HG03280 (cell line): ENCODE data around the gene HYAL1.
"Not testable (repeated sequence)": the region's sequence is repeated elsewhere in the genome, so short reads cannot be mapped to it uniquely, and the experiment has no call there.

ENCODE experiments used
- ATAC-seq: cut with Tn5 transposase; IDR thresholded peaks from one replicate; pipeline ENCODE4 v1.9.1; 2021; ENCODE audit warnings: mild to moderate bottlenecking, moderate library complexity; ENCODE audit not compliant: unreplicated experiment

HYAL1 gene

DNA sequence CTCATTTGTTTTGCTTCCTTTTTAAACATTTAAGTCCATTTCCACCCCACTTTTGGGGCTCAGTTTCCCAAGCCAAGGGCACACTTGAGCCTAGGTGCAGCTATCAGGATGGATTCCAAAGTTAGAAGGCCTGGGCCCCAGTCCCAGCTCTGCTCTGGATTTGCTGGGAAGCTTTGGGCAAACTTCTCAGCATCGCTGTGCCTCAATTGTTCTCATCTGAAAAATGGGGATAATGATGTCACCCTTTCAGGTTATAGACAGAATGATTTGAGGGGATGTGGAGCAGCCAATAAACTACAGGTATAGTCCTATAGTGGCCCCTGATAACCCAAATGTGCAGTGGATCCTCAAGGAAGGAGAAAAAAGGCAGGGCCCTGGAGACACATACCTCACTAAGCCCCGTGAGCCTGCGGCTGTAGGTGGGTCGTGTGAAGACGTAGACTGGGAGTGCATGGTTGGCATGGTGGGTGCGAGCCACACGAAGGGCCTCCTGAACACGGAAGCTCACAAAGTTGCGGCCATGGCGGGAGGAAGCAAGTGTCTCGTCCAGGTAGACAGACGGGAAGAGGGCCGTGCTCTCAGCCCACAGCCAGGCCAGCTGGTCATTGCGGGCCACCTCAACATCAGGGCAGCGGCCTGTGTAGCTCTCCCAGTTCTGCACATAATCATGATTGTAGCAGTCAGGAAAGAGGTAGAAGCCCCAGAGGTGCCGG lies 16.0 kb upstream of the HYAL1 start:
- no peak for ATAC-seq

DNA sequence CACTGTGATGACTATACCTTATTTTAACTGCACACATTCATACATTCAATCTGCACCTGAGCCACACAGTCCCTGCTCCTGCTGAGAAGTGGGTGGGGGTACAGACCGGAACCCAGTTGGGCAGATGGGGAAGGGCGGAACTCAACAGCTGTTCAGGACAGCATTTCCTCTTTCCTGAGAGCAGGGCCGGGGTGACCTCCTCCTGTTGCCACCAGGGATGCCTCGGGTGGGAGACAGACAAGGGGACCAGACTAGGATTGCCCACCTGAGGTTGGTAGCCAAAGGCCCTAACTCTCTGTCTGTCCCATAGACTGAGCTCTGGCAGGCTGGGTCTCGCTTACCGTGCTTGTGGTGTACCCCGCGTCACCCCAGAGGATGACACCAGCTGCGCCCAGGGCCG lies 15.2 kb upstream of the HYAL1 start:
- ATAC-seq: no peak

DNA sequence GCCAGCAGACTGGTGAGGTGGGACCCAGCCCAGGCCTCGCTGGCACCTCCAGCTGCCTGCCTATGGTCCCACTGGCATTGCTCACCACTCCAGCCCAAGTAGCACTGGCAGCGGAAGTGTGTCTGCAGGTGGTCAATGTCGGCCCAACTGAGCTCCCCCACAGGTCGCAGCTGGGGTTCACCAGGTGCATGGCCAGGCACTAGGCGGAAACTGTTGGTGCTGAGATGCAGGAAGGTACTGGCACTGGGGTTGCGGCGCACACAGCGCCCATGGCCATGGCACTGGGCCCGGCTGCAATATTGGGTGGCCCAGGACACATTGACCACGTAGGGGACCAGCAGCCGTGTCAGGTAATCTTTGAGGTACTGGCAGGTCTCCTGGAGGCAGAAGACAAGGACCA lies 14.8 kb upstream of the HYAL1 start:
- no peak for ATAC-seq

DNA sequence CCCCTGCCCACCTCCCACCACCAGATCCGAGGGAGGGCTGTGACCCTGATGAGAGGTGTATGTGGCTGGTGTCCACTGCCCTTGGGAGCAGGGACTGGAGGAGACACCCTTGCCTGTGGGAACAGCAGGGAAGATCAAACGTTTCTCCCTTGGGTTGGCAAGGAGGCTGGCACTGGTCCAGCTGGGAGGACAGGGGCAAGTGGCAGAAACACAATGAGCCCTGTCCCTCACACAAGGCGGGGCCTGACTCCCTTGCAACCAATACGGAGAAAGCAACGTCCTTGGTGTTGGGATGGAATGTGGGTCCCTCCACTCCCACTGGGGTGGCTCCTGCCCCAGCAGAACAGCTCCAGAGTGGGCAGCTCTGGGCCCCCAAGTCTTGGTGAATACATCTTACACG lies 13.9 kb upstream of the HYAL1 start:
- ATAC-seq: no peak

DNA sequence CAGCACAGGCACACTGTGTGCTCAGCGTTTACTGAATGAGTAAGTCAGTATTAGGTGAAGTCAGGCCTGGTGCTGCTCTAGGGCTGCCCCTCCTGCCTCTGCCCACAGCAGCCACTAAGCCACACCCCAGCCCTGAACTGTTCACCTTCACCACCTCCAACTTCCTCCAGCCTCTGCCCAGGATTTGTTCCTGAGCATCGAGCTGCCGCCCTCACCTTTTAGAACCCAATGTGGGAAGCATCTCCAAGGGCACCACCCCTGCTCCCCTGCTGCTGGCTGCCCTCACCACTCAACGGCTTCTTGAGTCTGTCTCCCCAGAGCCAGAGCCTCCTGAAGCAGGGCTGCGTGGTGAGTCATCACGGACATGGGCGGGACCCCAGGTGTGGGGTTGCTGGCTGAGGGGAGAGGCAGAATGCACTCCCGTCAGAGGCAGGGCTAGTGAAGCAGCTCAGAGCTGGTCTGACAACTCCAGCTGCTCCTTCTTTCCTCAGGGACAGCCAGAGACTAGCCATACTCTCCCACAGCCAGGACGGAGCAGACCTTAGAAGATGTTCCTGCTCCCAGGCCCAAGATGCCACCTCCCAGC lies 13.4 kb upstream of the HYAL1 start:
- no peak for ATAC-seq

DNA sequence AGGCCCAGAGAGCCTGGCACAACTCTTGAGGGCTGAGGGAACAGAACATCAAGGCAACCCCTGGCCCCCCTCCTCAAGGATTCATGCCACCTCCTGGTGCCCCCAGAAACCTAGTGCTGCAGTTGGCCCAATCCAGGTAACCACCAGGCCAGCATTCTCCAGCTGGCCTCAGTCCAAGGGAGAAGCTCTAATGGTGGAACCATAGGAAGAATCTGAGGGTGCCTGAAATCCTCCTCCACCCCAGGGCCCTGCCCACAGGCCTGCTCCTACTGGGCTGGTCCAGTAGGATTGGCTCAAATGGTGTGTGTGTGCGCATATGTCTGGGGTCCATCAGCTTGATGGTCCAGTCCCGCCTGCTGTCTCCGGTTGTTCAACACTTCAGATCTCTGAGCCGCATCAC lies 11.4 kb upstream of the HYAL1 start:
- ATAC-seq: no peak

DNA sequence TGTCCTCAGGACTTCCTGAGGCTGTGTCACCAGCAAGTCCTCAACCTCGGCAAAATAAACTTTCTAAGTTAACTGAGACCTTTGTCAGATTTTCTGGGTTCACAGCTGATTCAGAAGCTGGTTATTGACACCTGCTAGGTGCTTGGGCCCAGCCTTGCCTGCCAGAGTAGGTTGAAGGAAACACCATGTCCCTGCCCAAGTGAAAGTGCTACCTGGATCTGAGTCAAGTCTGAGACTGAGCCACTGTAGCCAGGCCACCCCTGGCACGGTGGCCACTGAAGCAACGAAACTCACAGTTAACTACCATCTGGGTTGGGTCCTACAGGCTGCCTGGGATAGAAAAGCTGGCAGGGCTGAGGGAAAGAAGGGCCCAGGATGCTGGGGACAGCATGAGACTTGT lies 11.0 kb upstream of the HYAL1 start:
- ATAC-seq: no peak

DNA sequence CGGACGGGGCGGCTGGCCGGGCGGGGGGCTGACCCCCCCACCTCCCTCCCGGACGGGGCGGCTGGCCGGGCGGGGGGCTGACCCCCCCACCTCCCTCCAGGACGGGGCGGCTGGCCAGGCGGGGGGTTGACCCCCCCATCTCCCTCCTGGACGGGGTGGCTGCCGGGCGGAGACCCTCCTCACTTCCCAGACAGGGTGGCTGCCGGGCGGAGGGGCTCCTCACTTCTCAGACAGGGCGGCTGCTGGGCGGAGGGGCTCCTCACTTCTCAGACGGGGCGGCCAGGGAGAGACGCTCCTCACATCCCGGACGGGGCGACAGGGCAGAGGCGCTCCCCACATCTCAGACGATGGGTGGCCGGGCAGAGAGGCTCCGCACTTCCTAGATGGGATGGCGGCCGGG lies 8.7 kb upstream of the HYAL1 start:
- ATAC-seq: not testable (repeated sequence)

DNA sequence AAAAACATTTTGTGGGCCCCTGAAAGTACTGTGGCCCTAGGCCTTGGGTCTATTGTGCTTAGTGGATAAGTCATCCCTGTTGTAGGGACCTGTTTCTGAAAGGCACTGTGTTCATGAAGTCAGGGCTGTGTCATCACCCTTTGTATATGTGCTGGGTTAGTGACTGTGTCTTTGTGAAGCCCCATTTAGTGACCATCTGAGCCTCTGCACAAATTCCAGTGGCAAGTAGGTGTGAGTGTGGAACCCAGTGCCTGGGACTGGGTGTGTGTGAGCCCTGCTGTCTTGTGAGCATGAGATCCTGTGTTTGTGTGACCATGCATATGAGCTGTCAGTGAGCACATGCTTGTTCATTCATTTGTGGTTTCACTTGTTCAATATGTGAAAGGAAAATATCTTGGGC lies 1.2 kb upstream of the HYAL1 start:
- ATAC-seq: no peak

DNA sequence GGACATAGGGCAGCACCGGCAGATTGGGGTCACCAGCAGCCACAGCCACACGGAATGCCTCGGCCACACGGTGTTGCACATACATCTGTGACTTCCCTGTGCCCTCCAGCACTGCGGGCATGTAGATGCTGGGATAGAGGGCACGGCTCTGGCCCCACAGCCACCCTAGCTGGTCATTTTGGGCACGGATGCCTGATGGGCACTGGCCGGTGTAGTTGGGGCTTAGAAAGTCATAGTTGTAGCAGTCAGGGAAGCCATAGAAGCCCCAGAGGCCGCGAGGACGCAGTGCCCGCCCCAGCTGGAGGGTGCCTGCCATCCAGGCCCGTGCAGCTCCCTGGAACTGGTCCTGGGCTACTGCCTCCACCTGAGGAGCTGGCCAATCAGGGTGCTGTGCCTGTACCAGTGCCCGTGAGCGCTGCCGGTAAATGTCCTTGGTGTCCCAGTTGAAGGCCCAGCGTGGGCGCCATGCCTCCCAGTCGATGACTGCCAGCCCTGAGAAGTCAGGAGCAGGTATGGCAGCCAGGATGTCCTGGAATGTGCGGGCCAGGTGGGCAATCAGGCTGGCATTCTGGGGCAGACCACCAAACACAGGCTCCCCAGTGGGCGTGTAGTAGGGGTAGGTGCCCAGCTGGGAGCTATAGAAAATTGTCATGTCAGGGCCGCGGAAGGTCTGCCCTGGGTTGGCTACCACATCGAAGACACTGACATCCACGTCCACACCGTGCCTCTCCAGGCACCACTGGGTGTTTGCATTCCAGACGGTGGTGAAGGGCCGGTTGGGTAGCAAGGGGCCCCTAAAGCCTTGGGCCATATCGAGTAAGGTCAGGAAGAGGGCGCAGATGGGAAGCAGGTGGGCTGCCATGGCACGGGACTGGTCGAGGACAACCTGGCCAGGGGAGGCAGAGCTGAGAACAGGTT lies 1.0 kb downstream of the HYAL1 start:
- no peak for ATAC-seq

DNA sequence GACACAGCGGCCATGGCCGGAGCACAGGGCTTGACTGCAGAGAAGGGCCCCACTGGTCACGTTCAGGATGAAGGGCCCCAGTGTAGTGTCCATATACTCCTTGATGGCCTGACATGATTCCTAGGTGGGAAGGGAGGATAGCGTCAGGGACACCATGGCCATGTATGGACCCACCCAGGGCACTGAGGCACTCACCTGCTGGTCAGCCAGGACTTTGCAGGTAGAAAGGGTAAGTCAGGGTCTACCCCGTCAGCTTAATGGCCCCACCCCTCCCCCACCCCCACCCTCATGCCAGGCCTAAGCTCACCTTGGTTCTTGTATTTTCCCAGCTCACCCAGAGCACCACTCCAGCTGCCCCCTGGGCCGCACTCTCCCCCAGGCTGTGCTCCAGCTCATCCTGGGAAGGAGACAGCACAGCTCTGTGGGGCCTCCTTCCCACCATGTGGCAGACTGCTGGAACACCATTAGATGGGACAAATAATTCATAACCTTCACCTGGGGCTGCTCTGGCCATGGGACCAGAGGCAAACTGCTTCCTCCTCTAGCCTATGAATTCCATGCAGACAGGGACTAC lies 2.6 kb downstream of the HYAL1 start:
- ATAC-seq: no peak

DNA sequence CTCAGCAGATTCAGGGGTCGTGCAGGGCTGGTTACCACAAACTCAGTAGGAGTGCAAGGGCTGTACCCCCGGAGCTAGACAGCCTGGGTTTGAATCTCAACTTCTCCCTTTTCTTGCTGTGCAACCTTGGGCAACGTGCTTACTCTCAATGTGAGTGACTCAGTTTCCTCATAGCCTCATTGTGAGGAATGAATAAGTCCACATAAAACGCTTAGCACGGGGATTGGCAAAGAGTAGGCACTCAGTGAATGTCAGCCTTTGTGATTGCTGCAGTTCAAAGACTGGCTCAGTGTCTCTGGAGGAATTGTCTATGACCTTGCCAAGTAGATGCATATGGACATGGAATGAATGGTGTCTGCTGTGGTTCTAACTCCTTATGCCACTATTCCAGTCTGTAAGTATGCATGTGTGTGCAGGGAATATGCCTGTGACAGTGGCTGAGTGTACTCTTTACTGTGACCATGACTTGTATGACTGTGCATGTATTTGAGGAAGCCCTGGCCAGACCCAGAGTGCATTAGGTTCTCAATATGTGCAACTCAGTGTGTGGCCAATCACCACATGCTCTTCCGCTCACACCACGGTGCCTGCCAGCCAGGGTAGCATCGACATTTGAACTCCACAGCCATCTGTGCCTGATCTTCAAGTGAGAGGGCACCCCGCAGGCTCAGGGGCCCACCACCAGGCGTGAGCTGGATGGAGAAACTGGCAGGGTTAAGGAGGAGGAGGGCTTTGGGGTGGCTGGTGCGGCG lies 3.3 kb downstream of the HYAL1 start:
- ATAC-seq: no peak

DNA sequence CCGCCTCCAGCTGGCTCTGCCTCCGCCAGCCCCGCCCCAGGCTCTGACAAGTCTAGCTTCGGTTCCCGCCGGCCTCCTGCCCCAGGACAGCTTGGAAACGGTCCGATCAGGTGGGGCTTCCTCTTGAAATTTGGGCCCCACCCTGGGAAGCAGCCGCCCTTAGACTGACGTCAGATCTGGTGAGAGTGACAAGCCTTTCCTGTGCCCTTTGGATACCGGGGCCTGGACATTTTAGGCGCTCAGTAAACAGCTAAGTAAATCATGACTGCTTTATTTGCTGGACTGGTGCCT lies 3.8 kb downstream of the HYAL1 start:
- no peak for ATAC-seq

DNA sequence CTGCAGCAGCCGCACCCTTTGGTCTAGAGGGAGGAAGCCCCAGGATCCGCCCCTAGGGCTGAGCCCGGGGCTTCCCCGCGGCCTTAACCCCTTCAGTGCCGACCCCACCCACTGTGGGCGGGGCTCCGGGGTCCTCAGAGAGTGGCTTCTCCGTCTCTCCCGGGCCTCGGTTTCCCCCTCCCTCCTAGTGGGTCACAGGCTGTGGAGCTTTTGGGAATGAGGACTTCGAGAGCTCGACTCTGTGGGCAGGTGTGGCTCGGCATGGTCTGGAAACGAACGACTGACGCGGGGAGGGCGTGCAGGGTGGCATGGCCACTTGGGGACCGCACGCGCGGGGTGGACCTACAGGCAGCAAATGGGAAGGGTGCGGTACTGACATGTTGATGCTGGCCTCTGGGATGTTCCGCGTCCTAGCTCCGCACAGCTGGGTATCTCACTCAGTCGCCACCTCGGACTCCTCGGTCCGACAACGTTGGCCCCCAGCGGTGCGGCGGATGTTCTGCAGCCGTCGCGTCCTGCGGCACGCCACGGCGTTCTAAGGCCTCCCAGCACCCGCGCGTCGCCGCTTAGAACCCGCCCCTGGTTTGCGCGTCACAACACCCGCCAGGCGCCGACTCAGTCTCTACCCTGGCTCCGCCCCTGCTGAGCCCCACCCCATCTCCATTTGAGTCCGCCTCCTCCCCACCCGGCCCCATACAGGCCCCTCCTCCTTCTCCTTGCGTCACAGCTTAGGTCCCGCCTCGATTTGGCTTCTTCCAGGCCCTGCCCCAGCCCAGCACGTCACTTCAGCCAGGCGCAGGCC lies 4.3 kb downstream of the HYAL1 start, which contains the start of the genes HYAL3 and NAA80:
Gene HYAL3, minus strand, starts transcription at position 570 of the 802 bp plus-strand sequence. CDS start 3,803 bp downstream, outside the sequence.
Gene NAA80, minus strand, starts transcription at position 570 of the 802 bp plus-strand sequence. CDS start 1,942 bp downstream, outside the sequence.
- peak; percentile 83 for ATAC-seq

DNA sequence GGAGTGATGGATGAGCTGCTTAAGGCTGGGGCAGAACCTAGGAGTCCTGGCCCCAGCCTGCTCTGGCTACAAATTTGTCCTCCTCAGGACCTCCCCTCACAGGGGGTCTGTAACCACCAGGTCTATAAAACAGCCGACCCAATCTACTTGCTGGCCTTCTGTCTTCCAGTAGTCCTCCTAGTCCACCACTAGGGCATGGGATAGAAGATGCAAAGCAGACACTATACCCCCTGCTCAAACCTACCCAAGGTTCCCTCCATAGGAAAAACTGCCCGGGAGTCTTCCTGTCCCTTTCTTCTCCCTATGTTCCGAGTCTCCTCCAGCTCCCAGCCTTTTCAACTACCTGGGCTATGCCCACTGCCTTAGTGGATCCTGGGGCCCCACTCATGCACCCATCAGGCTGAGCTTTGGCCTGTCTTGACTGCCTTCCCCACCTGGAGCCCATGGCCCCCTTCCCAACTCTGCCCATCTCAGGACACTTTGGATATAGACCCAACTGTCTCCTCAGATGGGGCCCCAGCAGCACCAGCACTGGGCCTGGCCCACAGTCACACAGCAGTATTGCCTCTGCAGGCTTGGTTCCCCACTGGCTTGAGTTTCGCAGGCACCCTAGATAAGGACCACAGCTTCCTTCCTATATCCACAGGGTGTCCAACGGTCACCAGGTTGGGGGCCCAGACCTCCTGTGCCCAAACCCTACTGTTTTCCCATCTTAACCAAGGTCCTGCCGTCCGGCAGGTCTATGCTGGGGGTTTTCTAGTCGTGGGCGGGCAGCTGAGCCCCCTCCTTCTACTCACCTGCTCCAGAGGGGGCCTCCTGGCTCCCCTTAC lies 5.3 kb downstream of the HYAL1 start:
- no peak for ATAC-seq

DNA sequence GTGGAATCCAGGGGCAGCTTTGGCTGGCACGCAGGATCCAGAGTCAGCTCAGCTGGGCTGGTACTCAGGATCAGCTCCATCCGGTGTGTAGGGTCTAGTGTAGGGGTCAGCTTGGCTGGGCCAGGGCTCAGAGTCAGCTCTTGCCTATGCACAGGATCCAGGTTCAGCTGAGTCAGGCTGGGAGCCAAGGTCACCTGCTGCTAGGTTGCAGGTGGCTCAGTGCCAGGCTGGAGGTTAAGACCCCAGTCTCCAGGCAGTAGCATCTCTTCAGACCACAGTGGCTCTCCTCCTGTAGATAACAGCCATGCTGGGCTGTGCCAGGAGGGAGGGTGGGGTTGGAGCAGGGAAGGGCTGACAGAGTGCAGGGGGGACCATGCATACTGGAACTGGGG lies 6.0 kb downstream of the HYAL1 start:
- no peak for ATAC-seq

DNA sequence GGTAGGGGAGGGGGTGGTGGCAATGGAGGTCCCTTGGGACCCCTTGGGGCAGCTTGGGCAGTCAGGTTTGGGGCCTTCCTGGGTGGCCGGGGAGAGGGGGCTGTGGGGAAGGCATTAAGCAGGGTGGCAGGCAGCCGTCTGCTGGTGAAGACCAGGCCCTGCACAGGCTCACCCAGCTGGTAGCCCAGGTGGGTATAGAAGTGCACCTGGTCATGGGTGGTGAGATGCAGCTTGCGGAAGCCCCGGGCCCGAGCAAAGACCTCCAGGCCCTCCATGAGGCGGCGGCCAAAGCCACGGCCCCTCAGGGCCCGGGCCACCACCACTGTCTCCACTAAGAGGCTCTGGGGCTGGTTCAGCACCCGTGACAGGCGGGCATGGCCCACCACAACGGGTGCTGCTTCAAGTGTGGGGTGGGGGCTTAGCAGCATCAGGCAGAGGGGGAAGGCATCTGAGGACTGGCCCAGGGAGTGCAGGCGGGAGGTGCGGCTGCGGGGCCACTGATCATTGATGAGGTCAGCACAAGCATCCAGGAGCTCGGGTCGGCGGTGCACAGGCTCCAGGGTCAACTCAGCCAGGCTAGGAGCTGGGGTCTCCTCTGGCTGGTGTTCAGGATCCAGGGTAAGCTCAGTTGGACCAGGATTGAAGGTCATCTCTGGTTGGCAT lies 6.5 kb downstream of the HYAL1 start:
- ATAC-seq: no peak

DNA sequence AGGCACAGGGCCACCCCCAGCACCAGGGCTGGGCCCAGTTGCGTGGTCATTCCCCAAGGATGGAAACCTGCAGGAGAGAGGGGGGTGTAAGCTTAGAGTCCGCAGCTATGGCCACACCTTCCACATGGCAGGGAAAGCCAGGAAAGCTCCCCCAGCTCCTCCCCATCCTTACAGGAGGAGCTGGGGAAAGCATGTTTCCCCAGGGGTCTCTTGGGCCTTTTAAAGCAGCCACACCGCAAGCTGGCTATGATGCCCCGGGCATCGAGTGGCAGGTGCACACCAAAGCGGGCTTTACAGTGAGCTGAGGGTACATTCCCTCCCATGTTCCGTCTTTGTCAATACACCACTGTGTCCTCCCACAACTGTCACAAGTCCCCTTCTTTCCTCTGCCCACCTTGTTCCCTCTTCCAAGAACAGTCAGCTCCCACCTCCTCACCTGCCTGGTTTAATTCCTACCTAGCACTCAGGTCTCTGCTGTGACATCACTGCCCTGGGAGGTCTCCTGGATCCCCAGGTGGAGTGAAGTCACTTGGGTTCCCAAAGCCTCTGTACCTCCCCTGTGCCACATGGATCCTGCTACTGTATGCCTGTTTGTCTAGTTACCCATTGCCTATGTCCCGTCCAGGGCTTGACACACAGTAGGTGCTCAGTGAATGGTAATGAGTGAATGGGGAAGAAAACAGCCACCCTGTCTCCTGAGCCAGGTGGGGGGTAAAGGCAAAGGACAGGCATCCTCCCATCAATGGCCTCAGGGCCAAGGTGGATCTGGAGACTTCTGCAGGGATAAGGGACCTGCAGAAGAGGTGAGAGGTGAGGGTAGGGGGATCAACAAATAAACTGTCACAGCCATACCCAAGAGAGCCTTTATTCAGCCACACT lies 7.6 kb downstream of the HYAL1 start:
- no peak for ATAC-seq
